Activated naive CD8-positive, alpha-beta T cell treated with anti-CD3 and anti-CD28 coated beads for 36 hours (primary cell): ENCODE data around the gene HYI. TPM values are rescaled to one million over a fixed set of nuclear protein-coding genes. Genes with fewer than 3 reads are reported as not detected.

ENCODE experiments used
- DNase-seq: peaks from one replicate; pipeline ENCODE4 v3.0.0; 2021
- H3K27ac Mint-ChIP-seq: one replicate; pipeline ENCODE4 v1.8.0; 2022; ENCODE audit warnings: mild to moderate bottlenecking, moderate library complexity, mixed read lengths
- H3K27me3 Mint-ChIP-seq: one replicate; pipeline ENCODE4 v1.8.0; 2022; ENCODE audit warnings: mild to moderate bottlenecking, mixed read lengths
- H3K36me3 Mint-ChIP-seq: one replicate; pipeline ENCODE4 v1.8.0; 2021; ENCODE audit warnings: mild to moderate bottlenecking, mixed read lengths
- H3K4me1 Mint-ChIP-seq: one replicate; pipeline ENCODE4 v1.8.0; 2021; ENCODE audit warnings: mixed read lengths
- H3K4me3 Mint-ChIP-seq: one replicate; pipeline ENCODE4 v1.8.0; 2022; ENCODE audit warnings: mild to moderate bottlenecking, moderate library complexity, mixed read lengths
- H3K9me3 Mint-ChIP-seq: one replicate; pipeline ENCODE4 v1.8.0; 2022; ENCODE audit warnings: mixed read lengths
- total RNA-seq, 2 experiments: library from RNA; stranded (reverse); gene quantifications; one replicate each; pipeline ENCODE4 v1.2.3, GENCODE V29; 2021

The HYI gene
- total RNA-seq, 2 experiments from 2014 or later, result 4.3 to 5.6 TPM

- Mint-ChIP-seq H3K9me3 (no peaks in the 10 kb centered on the region), H3K27me3 (no peaks in the 10 kb centered on the region), H3K4me1 (peaks cover 4% of the 10 kb centered on the region), H3K27ac (no peak overlapping the region), H3K36me3 (no peaks in the 10 kb centered on the region), H3K4me3 (no peak overlapping the region)
- DNase-seq, result no peak
These were observed 21.4 kb downstream of the HYI start for GRCh38 chr1:43432171-43432860.

- Mint-ChIP-seq H3K4me3 (no peak overlapping the region), H3K4me1 (peaks cover 4% of the 10 kb centered on the region), H3K36me3 (no peaks in the 10 kb centered on the region), H3K27ac (no peak overlapping the region), H3K27me3 (no peaks in the 10 kb centered on the region), H3K9me3 (no peaks in the 10 kb centered on the region)
- no peak for DNase-seq
These were observed 22.1 kb downstream of the HYI start for GRCh38 chr1:43431676-43432075.

DNA sequence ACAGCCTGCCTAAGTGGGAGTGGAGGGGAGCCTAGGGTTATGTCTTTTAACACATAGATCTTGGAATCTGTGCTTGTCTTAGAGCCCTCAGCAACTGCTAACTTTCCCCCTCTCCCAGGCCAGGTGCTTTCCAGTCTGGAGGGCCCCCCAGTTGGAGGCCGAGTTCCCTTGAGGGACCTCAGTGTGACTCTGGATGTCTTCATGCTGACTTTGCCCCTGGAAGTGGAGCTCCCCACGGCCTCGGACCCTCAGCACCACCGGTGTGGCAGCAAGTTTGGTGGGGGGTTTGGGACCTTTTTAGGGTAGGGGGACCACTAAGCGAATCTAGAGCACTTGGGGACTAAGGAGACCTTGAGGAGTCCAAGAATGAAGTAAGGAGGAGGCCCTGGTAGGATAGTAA lies 22.9 kb downstream of the HYI start:
- Mint-ChIP-seq H3K27ac (no peak overlapping the region), H3K4me1 (peaks cover 4% of the 10 kb centered on the region), H3K27me3 (no peaks in the 10 kb centered on the region), H3K9me3 (no peaks in the 10 kb centered on the region), H3K36me3 (no peaks in the 10 kb centered on the region), H3K4me3 (no peak overlapping the region)
- DNase-seq, result no peak

DNA sequence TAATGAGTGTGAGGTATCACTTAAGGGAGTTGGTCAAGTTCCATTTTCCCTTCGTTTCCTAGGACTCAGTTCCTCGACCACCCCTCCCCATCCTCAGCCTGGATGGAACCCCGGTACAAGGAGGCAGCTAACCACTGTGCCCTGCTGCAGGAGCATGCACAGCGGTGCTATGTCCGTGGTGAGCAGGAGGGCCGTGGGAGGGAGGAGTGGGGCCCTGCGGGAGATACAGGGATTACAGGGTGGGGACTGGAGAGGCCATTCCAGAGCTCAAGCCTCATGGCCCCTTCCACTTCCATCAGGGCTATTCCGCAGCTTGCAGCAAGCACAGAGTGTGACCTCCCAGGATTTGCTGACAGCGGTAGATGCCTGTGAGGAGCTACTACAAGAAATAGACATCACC lies 25.8 kb downstream of the HYI start:
- Mint-ChIP-seq H3K4me1 (no peaks in the 10 kb centered on the region), H3K4me3 (no peak overlapping the region), H3K27ac (no peak overlapping the region), H3K27me3 (no peaks in the 10 kb centered on the region), H3K9me3 (no peaks in the 10 kb centered on the region), H3K36me3 (peaks cover 6% of the 10 kb centered on the region)
- DNase-seq, result no peak

GRCh38 chr1:43427524-43427923 lies 26.2 kb downstream of the HYI start:
- no peaks in the 10 kb centered on the region for H3K27me3 Mint-ChIP-seq
- H3K4me3 Mint-ChIP-seq, result no peak overlapping the region
- H3K36me3 Mint-ChIP-seq, result peaks cover 6% of the 10 kb centered on the region
- no peak for DNase-seq
- no peaks in the 10 kb centered on the region for H3K4me1 Mint-ChIP-seq
- H3K9me3 Mint-ChIP-seq, result no peaks in the 10 kb centered on the region
- H3K27ac Mint-ChIP-seq, result no peak overlapping the region

DNA sequence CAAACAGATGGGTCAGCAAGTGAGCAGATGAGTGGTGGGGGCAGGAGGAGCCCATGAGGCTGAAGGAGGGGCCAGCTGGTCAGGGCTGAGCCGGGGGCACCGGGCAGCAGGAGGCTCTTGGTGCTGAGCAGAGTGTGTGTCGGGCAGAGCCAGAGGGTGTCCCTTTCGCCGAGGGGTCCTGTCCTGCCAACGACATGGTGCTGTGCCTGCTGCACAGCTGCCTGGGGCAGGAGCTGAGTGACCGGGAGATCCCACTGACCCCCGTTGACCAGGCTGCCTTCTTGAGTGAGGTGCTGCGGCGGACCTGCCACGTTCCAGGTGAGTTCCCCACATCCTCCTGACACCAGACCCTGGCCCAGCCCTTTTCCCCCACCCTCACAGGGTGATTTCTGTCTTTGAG lies 27.5 kb downstream of the HYI start:
- Mint-ChIP-seq H3K36me3 (peaks cover 6% of the 10 kb centered on the region), H3K9me3 (no peaks in the 10 kb centered on the region), H3K27me3 (no peaks in the 10 kb centered on the region), H3K27ac (no peak overlapping the region), H3K4me3 (no peak overlapping the region), H3K4me1 (no peaks in the 10 kb centered on the region)
- no peak for DNase-seq

DNA sequence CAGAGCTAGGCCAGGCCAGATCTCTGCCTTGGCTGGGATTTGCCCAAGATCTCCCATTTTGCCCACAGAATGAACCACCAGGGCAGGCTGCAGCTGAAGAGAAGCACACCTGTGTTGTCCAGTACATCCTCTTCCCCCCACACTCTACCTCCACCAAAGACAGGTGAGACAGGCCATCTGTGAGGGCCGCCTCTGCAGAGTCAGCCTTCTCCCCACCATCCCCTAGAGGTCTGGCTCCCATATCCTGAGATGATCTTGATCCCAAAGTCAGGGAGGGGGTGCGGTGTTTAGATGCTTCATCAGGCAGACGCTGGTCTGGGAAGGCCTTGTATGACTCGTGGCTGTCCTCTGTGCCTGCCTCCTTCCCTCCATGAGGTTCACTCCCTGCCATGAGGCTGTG lies 28.7 kb downstream of the HYI start:
- H3K4me1 Mint-ChIP-seq, result no peaks in the 10 kb centered on the region
- H3K27ac Mint-ChIP-seq, result no peak overlapping the region
- no peak overlapping the region for H3K4me3 Mint-ChIP-seq
- H3K9me3 Mint-ChIP-seq, result no peaks in the 10 kb centered on the region
- H3K36me3 Mint-ChIP-seq, result peaks cover 6% of the 10 kb centered on the region
- H3K27me3 Mint-ChIP-seq, result no peaks in the 10 kb centered on the region
- no peak for DNase-seq

- Mint-ChIP-seq H3K4me1 (no peaks in the 10 kb centered on the region), H3K4me3 (no peak overlapping the region), H3K27me3 (no peaks in the 10 kb centered on the region), H3K36me3 (peaks cover 6% of the 10 kb centered on the region), H3K27ac (no peak overlapping the region), H3K9me3 (no peaks in the 10 kb centered on the region)
- no peak for DNase-seq
These were observed 29.8 kb downstream of the HYI start for GRCh38 chr1:43423672-43424550.

DNA sequence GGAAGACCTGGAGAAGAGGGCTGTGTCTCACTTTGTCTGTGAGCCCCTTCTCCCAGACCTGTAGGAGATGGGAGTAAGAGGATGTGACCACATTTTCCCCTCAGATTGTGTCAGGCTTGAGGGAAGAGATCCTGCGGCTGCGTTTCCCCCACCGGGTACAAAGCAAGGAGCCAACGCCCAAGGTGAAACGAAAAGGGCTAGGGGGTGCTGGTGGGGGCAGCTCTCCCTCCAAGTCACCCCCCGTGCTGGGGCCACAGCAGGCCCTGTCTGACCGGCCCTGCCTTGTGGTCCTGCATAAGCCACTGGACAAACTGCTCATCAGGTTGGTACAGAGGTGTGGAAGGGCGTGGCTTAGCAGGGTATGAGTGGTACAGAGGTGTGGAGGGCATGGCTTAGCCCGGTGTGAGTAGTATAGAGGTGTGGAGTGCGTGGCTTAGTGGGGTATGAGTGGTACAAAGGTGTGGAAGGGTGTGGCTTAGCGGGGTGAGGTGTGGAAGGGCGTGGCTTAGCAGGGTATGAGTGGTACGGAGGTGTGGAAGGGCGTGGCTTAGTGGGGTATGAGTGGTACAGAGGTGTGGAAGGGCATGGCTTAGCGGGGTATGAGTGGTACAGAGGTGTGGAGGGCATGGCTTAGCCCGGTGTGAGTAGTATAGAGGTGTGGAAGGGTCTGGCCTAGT lies 30.6 kb downstream of the HYI start:
- Mint-ChIP-seq H3K9me3 (no peaks in the 10 kb centered on the region), H3K36me3 (peaks cover 6% of the 10 kb centered on the region), H3K4me1 (no peaks in the 10 kb centered on the region), H3K4me3 (no peak overlapping the region), H3K27me3 (no peaks in the 10 kb centered on the region), H3K27ac (no peak overlapping the region)
- no peak for DNase-seq

- H3K27ac Mint-ChIP-seq, result no peak overlapping the region
- no peak overlapping the region for H3K4me3 Mint-ChIP-seq
- peaks cover 6% of the 10 kb centered on the region for H3K36me3 Mint-ChIP-seq
These were observed 31.6 kb downstream of the HYI start for GRCh38 chr1:43421976-43422750.

DNA sequence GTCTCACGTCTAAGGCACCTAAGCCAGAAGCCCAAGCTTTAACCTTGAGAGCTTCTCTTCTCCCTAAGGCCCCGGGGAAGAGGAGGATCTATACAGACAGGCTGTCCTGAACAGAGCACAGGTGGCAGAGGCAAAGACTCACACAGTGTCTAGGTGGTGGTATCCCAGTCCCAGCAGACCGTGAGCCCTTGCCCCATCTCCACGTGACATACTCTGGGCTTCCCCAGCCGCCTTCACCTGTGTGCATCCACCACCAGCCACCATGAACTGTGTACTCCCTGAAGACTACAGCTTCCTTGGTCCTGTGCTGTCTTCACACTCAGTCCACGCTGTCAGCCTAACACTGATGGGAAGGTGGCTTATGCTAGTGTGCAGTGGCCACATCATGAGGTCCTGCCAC lies 32.3 kb downstream of the HYI start:
- H3K4me3 Mint-ChIP-seq, result no peak overlapping the region
- H3K9me3 Mint-ChIP-seq, result no peaks in the 10 kb centered on the region
- DNase-seq, result no peak
- peaks cover 6% of the 10 kb centered on the region for H3K36me3 Mint-ChIP-seq
- H3K4me1 Mint-ChIP-seq, result no peaks in the 10 kb centered on the region
- no peaks in the 10 kb centered on the region for H3K27me3 Mint-ChIP-seq
- no peak overlapping the region for H3K27ac Mint-ChIP-seq

More at GRCh38 chr1:43421976-43422750, 31.6 kb downstream of the HYI start:
- Mint-ChIP-seq H3K4me1 (no peaks in the 10 kb centered on the region), H3K9me3 (no peaks in the 10 kb centered on the region), H3K27me3 (no peaks in the 10 kb centered on the region)
- DNase-seq, result no peak

- no peak overlapping the region for H3K4me3 Mint-ChIP-seq
- H3K4me1 Mint-ChIP-seq, result no peaks in the 10 kb centered on the region
- no peaks in the 10 kb centered on the region for H3K27me3 Mint-ChIP-seq
- no peak for DNase-seq
- no peak overlapping the region for H3K27ac Mint-ChIP-seq
- H3K9me3 Mint-ChIP-seq, result no peaks in the 10 kb centered on the region
- H3K36me3 Mint-ChIP-seq, result peaks cover 6% of the 10 kb centered on the region
These were observed 32.9 kb downstream of the HYI start for GRCh38 chr1:43420874-43421273.

- H3K4me3 Mint-ChIP-seq, result no peak overlapping the region
- no peak for DNase-seq
- H3K27me3 Mint-ChIP-seq, result no peaks in the 10 kb centered on the region
- peaks cover 9% of the 10 kb centered on the region for H3K36me3 Mint-ChIP-seq
- no peaks in the 10 kb centered on the region for H3K4me1 Mint-ChIP-seq
- H3K9me3 Mint-ChIP-seq, result no peaks in the 10 kb centered on the region
- H3K27ac Mint-ChIP-seq, result no peak overlapping the region
These were observed 33.9 kb downstream of the HYI start for GRCh38 chr1:43419627-43420425.

DNA sequence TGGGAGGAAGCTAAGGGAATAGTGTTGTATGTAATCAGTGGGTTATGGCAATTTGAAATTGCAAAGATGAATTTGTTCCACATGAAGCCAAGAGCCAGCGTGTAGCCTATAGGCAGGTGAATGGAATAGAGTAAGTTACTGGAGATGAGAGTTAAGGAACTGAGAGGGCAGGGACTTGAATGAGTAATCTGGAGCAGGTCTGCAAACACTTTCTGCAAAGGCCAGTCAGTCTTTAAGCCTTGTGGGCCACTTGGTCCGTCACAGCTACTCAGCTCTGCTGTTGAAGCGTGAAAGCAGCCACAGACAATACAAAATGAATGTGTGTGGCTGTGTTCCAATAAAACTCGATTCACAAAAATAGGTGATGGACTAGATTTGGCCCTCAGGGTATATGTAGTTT lies 34.9 kb downstream of the HYI start:
- peaks cover 11% of the 10 kb centered on the region for H3K36me3 Mint-ChIP-seq
- H3K9me3 Mint-ChIP-seq, result no peaks in the 10 kb centered on the region
- H3K4me3 Mint-ChIP-seq, result no peak overlapping the region
- H3K27ac Mint-ChIP-seq, result no peak overlapping the region
- H3K4me1 Mint-ChIP-seq, result no peaks in the 10 kb centered on the region
- no peaks in the 10 kb centered on the region for H3K27me3 Mint-ChIP-seq
- no peak for DNase-seq
